NCI-H526 treated with DMSO at 0.1 percent for 48 hours (cell line): ENCODE data around the gene HAUS2.

ENCODE experiments used
- DNase-seq: peaks from one replicate; lab custom pipeline; 2025; lab: John Stamatoyannopoulos, UW

The HAUS2 gene

GRCh38 chr15:42608752-42609488 is 60.3 kb downstream of the HAUS2 start:
- DNase-seq: no peak

GRCh38 chr15:42611532-42611931 is 62.9 kb downstream of the HAUS2 start:
- DNase-seq: no peak

- DNase-seq: no peak
Observed at GRCh38 chr15:42612367-42612912, 63.8 kb downstream of the HAUS2 start.

GRCh38 chr15:42616107-42616506 is 67.5 kb downstream of the HAUS2 start:
- no peak for DNase-seq
